NCI-H1048 (cell line): ENCODE results near the gene AK8.
"Not testable (repeated sequence)": the region's sequence is repeated elsewhere in the genome, so short reads cannot be mapped to it uniquely, and the experiment has no call there.

ENCODE experiments used
- DNase-seq: peaks from one replicate; lab custom pipeline; 2025; lab: John Stamatoyannopoulos, UW

AK8 gene

DNA sequence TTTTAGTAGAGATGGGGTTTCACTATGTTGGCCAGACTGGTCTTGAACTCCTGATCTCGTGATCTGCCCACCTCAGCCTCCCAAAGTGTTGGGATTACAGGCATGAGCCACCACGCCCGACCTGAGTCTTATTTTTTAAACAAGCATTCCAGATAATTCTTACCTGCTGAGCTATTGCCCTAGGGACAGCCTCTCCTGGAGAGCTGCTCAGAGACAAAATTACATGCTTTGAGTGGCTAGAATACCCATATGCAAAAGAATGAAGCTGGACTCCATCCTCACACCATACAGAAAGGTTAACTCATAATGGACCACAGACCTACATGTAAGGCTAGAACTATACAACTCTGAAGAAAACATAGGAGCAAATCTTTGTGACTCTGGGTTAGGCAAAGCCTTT, 166.2 kb downstream of the AK8 start:
- DNase-seq = no peak

DNA sequence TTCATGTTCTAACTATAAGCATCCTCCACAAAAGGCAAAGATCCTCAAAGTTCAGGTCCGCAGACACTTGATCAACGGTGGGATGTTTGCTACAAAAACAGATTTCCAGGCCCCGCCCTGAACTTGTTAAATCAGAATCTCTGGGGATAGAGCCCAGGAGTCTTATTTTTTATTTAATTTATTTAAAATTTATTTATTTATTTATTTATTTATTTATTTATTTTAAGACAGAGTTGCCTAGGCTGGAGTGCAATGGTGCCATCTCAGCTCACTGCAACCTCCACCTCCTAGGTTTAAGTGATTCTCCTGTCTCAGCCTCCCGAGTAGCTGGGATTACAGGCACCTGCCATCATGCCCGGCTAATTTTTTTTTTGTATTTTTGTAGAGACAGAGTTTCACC, 166.9 kb downstream of the AK8 start:
- DNase-seq = not testable (repeated sequence)

DNA sequence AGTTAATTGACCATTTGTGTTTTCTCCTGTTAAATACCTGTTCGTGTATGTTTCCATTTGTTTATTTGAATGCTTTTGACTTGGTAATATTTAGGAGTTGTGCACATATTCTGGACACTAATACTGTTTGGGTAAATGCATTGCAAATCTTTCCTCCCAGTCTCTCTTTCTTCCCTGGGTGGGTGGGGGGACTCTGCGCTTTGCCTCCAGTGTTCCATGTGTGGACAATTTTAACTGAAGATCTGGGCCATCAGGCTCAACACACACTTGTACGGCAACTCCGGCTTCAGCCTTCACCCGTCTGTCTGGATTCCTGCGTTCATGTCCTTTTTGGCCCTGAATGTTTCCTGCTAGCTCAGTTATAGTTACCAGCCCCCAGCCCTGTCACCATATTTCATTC, 167.8 kb downstream of the AK8 start:
- DNase-seq = no peak

DNA sequence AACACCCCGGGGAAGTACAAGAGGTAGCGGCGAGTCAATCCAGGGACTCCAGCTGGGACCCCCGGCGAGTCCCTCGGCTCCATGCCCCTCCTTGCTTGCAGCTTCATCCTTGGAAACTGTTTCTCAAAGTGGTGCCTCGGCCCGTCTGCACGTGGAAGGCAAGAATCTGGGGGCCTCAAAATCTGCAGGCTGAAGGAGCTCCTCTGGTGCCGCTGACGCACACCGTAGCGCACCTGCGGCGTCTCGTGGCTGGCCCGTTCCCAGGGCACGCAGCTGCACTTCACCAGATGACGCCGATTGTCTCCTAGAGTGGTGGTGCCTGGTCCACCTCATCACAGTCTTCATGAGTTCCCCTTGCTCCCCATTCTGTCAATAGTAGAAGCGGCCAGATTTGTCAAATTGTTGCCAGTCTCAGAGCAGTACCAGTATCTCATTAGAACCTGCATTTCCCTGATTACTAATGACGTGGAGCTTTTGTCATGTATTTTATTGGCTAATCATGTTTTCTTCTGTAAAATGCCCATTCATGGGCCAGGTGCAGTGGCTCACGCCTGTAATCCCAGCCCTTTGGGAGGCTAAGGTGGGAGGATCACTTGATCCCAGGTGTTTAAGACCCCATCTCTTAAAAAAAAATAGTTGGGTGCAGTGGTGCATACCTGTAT, 169.2 kb downstream of the AK8 start:
- no peak for DNase-seq

DNA sequence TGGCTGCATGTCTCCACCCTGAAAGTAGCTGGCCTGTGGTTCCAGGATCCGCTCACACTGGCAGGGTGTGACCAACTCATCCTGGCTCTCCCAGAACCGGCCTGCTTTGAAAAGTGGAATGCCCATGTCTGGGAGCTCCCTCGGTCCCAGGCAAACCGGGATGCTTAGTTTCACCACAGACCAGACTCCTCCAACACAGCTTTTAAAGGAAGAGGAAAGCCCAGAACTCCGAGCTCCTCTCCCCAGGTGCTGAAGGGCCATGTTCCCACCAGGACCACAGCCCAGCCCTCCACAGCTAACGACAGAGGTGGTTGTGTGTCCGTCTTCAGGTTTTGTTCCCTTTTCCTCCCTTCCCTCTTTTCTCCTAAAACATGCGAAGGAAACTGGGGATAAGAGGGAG, 169.8 kb downstream of the AK8 start:
- DNase-seq = no peak

DNA sequence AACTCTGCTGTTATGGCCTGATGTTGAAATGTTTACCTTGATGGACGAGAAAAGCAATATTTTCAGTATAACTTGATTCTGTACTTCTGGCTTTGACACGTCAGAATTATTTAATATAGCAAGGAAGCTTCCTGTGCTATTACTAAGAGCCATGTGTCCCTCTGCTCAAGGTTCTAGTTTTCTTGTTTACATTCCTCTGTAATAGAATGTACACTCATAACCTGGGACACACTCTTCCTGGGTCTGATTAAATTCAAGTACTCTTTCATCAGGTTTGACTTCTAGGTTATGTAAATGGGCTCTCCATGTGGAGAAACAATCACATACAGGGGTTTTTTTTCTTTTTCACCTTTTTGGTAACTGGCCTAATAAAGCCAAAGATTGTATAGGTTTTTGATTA, 174.7 kb downstream of the AK8 start:
- DNase-seq = no peak

DNA sequence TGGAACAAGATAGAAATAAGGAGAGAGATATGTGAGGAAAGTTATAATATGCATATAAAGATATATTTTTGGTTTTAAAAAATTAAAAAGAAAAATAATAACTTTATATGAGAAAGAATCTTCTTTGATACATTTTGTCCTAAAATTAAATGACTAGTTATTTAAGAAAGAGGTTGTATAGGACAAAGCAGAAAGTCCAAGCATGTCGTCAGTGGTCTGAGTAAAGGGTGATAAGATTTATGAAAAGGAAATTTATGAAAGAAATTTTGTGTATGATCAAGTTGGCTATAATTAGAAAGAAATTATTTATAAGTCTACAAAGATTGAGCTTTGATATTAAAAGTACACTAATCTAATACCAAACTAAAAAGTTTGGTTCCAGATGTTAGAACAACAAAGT, 175.8 kb downstream of the AK8 start:
- no peak for DNase-seq

DNA sequence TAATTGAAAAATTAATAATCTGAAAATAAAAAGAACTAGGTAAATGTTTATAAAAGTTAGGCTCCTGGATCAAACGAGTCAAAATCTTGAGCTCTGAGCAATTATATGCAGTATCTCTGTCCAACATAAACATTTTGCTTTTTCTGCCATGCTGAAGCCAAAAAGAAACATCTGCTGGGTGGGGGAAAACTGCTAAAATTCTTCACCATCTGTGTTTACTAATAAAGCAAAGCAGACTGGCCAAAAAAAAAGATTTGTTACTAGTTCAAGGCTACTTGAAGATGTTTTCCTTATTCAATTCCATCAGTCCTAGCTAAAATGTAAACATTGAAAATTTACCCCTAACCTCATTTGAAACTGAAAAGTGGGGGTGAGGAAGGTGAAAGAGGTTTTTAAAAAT, 178.1 kb downstream of the AK8 start:
- no peak for DNase-seq

DNA sequence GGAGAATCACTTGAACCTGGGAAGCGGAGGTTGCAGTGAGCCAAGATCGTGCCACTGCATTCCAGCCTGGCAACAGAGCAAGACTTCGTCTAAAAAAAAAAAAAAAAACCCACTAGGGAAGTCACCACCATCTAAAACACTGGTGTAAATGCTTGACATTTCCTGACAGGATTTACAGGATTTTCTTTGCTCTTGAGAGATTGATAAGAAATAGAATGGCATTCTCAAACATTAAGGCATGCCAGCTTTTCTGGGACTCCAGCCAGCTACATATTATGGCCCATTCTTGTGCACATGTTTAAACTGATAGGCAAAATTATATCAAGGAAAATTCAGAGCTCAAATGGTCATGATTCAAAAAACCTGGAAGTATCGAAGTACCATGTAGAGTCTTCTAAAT, 179.1 kb downstream of the AK8 start:
- no peak for DNase-seq

DNA sequence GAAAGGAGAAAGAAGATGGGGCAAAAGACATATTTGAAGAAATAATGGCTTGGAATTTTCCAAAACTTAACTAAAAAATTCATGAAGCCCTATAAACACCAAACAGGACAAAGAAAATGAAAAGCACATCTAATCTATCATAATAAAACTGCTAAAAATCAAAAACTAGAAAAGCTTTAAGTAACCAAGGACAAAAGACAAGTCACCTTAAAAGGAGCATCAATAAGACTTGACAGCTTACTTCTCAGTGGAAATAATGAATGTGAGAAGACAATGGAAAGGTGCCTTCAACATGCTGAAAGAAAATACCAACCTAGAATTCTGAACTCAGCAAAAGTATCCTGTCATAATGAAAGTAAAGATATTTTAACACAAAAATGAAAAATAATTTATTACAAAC, 180.9 kb downstream of the AK8 start:
- no peak for DNase-seq

DNA sequence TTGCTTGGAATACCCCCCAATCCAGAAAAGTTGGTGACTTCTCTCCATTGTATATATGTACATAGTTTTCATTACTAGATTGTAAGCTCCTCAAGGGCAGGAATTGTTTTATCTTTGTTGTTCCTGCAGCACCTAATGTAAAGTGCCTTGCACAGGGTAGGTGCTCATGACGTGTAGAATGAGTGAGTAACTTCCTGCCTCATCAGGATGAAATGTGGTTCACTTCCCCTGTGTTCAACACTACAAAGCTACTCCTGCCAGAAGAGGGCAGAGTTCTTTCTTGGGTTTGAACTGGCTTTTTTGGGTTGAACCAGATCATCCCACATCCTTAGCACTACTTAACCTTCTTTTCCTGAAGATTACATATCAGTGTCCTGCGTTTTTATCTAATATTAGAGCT, 183.9 kb downstream of the AK8 start:
- no peak for DNase-seq

DNA sequence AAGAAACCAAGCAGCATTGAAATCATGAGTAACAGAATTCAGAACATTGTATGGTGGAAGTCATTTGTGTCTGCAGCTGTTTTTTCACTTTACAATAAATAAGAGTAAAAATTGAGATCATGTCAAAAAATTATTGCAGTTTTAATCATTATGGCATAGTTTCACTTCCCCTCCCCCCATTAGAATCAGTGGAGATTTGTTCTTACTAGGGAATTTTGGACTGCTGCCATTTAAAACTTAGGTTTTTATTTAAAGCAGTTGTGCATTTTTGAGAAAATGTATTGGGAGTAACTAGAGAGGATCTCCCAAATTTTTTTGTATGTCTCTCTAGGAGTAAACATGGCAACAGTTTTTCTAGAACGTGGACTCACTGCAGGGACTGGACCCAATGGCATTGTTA, 187.4 kb downstream of the AK8 start:
- no peak for DNase-seq

DNA sequence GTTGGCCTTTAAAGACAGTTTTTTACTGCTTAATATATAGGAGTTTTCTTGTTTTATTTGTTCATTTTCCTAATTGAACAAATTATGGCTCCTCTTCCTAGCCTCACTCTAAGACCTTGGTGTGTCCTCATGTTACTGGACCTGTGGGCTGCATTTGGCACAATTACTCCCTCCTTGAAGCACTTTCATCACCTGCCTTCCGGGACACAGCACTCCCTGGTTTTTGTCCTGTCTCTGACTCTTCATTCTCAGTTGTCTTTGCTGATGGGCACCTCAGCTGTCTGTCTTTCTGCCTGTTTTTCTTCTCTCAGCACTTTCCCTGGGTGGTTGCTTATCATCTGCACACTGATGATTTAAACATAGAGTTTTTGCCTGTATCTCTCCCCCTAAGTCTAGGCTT, 194.2 kb downstream of the AK8 start:
- no peak for DNase-seq

DNA sequence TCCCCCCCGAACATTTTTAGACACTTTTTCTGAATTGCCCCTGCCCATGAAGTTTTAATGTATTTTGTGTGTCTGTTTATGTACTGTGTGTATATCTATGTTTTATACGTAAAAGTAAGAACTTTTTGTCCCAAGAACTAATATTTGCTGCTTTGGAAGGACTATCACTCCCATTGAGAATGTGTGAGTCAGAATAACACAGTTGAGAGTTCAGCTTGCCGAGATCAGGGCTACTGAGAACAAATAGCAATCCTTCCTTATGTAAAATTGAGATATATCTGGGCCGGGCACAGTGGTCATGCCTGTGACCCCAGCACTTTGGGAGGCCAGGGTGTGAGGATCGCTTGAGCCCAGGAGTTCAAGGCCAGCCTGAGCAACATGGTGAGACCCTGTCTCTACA, 196.5 kb downstream of the AK8 start:
- DNase-seq = no peak

DNA sequence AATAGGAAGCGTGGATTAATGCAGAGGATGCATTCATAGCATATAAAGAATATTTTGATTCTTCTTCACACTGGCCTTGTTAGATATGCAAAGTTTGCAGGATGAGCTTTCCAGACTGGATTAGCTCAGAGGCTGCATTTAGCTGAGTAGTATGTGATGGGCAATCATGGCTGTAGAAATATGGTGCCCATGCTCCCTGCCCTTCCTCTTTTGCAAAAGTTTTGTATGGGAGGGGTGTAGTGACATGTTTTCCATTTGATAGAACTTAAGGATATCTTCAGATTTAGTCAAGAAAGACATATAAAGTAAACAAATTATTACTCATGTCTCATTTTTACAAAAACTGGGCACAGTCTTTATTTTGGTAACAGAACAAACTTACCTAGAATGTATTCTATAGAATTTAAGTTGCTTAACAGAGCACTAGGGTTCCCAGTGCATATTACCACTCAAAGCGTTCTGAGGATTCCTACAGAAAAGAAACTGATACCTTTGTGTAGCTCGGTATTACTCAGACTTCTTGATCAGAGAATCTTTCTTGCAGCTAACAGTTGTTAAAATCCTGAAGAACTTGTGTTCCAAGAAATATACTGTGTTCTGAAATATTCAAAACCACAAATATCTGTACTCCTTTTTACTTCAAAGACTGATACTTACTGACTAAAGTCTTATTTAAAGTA, 198.0 kb downstream of the AK8 start:
- DNase-seq = no peak

DNA sequence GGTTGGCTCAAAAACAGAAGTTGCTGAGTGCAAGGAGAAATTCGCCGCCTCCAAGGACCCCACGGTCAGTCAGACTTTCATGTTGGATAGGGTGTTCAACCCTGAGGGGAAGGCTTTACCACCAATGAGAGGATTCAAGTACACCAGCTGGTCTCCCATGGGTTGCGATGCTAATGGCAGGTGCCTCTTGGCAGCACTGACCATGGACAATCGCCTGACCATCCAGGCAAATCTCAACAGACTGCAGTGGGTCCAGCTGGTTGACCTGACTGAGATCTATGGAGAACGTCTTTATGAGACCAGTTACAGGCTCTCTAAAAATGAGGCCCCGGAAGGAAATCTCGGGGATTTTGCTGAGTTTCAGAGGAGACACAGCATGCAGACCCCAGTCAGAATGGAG, 200.1 kb downstream of the AK8 start:
- DNase-seq = no peak
